HG02623 (cell line): ENCODE results near the gene ITPK1.

Experiments
- ATAC-seq: cut with Tn5 transposase; IDR thresholded peaks from one replicate; pipeline ENCODE4 v1.9.1; 2021; ENCODE audit warnings: moderate library complexity; ENCODE audit not compliant: unreplicated experiment

ITPK1 gene

DNA sequence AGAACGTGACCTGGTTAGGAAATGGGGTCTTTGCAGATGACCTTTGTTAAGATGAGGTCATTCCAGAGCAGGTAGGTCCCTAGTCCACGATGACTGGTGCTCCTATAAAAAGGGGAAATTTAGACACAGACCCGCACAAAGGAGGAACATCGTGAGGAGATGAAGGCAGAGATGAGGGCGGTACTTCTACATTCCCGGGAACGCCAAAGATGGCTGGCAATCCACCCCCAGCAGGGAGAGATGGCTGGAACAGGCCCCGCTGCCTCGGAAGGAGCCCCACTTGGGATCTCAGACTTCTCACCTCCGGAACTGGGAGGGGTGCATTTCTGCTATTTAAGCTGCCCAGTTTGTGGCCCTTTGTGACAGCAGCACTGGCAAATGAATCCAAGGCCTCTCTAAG, 85.0 kb downstream of the ITPK1 start:
- no peak for ATAC-seq

DNA sequence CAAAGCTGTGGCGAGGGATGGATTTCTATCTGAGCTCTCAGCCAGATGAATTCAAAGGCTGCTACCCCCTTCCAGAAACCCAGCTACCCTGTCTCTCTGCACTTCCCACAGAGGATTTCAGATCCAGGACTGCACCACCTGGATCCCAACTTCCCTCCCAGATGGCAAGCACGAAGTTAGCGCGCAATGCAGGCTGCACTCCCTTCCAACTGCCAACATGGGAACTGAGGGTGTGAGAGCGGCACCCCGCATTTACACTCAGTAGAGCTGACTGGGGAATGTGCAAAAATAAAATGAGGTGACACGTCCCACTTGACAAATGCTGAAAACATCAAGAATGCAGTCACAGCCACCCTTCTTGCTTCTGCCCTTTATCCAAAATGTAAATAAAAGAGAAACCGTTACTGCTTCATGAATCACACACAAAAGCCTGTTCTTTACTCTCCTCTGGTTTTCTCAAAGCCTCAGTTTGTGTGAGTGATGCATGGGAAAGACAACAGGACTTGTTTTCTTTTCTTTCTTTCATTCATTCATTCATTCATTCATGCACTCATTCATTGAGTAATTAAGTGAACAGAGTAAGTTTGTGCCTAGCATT, 85.7 kb downstream of the ITPK1 start:
- ATAC-seq = no peak

DNA sequence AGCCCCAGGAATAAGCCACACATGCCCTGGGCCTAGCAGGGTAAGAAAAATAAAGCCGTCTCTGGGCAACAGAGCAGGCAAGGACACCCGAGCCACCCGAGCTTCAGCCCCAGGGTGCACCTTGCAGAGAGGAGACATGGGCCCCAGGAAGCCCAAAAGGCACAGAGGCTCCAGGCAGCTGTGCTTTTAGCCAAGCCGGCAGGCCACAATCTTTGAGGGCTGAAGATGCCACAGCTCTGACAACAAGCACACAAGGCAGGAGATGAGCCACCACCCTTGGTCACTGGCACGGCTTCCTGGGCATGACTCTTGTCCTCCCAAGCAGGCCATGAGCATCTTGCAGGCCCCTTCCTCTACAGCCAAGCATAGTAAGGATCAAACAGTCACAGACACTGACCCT, 86.3 kb downstream of the ITPK1 start:
- ATAC-seq = no peak

DNA sequence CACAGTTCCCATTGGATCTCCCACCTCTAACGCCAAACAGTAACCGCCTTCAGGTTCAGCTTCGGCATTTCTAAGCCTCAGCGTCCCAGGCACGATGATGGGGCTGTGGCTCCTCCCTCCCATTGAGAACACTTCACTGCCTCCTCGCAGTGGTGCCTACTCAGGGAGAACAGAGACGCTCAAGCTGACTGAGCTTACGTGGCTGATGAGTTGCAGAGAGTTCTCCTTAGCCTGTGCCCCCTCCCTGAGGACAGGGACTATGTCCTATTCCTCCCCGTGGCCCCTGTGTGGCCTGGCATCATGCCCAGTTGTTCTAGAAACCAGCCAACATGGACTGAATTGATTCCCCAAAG, 87.0 kb downstream of the ITPK1 start:
- no peak for ATAC-seq

DNA sequence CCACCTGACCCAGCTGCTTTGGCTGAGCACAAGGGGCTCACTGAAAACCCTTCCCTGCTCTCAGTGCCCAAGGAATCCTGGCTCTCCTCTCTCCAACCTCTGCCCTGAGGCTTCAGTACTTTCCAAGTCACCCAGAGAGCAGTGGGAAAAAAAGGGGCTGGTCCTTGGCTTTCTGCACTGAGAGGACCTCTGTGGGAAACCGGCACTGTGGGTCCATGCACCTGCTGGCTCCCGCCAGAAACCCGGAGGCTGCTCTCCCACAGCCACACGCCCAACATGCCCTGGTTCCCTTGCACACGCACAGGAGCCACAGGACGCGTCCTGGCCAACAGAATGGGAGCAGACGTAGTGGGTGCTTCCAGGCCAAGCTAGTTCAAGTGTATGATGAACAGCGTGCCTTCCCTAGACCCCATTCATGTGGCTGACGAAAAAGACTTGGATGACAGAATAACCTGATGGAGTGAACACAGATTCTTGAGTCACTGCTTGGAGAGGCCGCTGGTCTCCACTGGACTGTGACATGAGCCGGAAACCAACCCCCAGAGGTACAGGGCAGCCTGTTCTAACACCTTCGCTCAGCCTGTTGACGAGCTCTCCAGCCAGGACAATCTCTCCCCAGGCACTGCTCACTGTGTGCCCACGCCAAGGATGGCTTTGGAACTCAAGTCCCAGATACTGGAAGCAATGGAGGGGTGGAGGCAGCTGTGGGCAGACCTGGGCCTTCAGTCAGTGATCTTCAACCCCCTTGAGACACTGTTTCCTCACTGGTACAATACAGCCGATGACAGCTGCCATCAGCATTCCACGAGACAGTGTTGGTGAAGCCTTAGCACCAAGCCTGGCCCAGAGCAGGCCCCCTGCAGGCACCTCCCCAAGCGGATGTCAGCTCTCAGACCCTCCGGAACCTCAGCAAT, 87.7 kb downstream of the ITPK1 start:
- no peak for ATAC-seq

DNA sequence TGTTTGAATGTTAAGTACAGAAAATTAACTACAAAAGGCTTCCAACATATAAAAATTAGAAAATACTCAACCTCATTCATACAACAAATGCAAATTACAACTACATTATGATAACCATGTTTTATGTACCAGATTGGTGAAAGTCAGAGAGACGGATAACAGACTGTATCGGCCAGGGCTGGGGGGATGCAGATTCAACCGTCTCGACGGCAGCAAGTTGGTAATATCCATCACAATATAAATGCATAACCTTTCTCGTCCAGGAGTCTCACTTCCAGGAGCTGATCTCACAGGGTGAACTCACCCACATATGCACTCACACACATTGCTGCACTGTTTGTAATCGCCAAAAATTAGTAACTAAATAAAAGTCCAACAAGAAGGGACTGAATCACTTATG, 89.4 kb downstream of the ITPK1 start:
- ATAC-seq = no peak

DNA sequence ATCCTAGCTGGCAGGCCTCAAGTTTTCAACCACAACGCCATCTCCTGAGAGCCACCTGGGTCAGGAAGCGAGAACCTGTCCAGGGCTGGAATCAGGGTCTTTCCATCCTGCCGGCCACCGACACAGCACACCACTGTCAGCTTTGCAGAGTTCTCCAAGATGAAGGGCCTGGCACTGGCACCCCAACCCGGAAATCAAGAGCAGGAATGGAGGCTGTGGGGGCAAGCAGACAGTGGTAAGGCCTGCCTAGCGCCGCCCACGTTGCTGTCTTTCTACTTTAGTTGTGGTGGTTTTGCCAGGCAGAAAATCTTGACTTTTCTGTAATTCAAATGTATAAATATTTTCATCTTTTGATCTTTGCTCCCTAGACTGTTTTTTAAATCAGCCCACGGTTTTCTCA, 90.7 kb downstream of the ITPK1 start:
- no peak for ATAC-seq

DNA sequence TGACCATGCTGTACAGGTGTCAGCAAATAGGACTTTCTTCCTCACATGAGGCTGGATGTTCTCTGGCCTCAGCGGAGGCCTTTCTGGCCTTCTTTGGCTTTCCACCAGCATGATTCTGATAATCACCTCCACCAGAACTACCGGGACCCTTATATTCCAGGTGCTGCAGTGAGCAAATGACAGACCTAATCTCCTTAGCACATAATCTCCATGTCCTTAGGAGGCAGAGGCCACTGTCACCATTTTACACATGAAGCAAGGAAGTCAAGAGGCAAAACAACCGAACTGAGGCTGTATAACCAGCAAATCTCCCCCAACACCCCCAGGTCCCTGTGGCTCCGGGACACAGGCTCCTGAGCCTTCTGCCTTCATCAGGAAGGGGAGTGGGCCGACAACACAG, 91.2 kb downstream of the ITPK1 start:
- ATAC-seq = no peak

DNA sequence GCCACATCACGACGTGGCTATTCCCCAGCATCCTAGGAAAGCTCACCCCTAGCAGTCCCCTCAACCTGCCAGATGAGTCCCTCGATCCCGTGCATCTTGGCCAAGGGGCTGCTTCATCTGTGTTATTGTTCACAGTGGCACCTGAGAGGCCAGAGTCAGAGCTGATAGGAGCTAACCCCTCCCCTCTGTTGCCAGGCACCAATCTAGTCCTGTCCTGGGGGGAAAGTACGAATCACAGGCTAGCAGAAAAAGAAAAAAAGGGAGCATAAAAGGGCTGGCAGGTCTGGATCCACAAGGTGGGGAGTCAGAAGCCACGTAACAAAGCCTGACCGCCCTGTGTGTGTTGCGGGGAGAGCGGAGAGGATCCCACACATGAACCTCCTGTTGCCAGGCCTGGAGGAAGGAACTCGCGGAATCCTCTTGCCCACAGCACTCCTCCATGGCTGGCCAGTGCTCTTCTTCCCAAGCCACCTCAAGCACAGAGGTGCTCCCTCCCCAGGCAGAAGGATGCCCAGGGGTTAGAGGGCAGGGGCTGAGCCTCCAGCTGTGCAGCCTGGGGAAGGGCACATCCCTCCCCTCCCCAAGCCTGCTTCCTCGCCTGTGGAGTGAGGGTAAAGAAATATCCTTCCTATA, 91.8 kb downstream of the ITPK1 start:
- ATAC-seq = no peak

DNA sequence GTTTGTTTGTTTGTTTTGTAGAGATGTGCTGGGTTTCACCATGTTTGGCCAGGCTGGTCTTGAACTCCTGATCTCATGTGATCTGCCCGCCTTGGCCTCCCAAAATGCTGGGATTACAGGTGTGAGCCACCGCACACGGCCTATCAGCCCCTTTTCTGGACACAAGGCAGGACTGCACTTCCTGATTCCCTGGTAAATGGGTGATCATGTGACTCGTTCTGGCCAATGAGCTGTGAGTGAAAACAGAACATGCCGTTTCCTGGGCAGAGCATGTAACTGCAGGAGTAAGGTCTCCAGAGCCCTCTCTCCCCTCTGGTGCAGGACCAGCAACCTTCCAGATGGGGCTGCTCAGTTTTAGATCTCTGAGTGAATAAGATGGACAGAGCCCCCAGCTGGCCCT, 92.7 kb downstream of the ITPK1 start:
- no peak for ATAC-seq

DNA sequence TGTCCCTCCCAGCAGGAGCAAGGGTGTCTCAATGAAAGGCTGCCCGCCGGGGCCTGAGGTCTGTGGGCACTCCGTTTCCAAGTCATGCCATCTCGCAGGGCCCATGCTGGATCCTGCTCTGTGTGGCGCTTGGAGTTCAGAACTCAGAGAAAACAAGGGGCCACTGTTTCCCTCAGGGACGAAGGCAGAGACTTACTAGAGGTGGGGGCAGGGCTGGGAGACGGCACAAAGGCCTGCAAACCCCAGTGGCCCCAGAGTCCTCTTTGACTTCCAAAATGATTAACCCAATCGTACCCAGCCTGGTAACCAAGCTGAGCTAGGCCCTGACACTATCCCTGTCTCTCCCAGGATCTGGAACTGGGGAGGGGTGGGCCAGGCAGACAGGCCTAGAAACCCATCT, 95.8 kb downstream of the ITPK1 start:
- no peak for ATAC-seq

DNA sequence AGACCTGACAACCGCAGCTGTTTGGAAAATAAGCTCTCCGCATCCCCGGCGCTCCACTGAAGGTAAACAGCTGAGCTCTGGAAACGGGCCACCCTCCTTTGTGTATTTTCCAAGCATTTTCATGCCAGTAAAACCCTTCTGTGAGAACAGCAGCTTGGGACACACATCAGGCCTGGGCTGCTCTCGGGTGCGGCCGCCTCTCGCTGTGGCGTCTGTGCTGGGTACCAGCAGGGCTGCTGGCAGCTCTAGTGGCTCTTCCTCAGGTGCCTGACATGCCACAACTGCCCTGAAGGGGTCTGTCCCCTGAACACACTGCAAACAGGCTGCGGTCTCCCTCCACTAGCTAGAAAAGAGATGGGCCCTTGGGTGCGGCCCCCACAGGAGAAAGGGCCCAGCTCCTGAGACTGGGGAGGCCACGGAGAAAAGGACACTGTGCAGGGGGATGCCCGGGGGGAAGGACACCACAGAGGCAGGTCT, 96.3 kb downstream of the ITPK1 start:
- ATAC-seq = no peak

DNA sequence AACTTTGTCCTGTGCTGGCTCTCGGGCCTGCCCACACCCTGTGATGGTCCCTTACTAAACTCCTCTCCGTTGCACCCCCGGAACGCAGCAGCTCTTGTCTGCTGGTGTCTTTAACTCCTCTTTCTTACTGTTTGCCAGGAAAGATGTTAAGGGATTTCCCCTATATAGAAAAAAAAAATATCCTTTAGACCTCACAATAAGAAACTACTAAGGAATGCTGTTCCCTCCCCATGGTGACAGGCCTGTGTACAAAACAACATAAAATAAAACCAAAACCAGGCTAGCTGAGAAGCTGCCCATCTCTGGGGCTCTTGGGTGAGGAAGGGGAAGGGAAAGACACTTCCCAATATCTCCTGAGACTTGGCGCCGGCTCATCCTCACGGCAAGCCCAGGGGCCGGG, 97.4 kb downstream of the ITPK1 start:
- no peak for ATAC-seq

DNA sequence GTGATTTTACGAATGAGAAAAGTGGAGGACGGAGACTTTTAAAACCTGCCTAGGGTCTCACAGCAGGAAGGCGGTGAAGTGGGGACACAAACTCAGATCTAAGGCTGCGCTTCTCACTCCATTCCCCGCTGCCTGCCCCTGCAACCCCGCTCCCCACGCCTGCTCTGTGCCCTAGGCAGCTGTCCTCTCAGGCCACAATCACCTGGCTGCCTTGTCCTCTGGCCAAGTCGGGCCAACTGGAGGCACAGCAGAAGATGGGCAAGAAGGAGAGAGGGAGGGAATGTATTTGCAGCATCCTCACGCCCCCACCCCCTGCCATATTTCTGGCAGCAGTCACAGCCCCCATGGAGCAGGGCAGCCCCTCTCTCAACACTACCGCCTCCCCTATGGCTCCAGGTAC, 97.8 kb downstream of the ITPK1 start:
- ATAC-seq = no peak

DNA sequence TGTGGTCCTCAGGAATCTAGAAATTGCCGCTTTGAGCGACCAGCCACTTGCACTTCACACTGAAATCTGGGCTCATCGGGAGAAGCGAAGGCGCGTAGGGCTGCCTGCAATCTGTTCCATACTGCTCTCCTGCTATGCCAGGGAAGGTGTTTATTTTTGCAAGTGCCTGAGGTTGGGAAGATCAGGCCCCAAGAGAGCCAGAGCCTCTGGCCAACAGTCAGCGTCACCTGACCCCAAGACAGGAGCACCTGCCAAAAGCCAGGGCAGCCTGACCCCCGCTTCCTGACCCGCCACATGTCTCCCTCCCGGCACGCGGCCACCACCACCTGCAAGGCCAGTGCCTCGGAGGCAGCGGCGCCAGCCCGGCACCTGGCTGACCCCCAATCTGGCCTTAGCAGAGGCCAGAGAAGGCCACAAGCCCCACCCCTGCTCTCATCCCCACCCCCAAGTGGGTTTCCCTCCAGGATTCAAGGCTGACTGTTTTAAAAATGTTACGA, 98.4 kb downstream of the ITPK1 start:
- no peak for ATAC-seq

DNA sequence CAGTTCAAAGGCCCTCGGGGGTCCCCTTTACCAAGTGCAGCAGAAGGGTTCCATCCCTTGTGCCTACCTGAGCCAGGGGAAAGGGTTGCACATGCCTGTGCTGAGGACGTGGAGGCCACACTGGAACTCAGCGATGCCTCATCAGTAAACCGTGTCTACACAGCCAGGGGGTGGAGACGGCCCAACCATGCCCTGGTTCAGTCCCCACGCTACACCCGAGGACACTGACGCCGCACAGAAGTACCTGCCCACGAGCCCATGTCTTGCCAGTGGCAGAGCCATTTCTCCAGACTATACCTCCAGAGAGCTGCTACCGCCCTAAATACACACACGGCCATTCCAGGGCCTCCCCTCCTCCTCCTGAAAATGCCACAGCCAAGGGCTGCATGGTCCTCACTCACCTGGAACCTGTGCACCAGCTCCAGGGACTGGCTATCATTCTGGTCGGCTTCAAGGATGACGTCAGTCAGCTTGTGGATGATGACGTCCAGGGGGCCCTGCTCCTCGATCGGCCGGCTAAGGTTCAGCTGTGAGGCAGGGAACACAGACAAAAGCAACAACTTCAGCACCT, 99.4 kb downstream of the ITPK1 start:
- ATAC-seq = no peak

DNA sequence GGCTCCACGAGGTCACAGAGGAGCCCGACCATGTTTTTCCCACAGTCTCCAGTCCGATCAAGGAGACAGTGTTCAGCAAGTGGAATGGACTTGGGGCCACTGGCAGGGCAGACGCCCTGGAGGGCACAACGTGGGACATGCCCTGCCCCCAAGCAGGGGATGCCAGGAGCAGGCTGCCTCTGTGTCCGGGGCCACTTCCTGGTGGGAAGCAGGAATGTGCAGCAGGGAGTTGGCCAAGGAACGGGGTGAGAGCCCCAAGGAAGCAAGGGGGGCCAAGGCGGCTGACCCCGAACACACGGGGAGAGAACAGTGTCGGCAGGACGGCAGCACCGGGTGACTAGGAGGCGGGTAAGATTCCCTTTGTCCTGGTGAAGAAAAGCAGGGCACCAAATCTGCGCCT, 100.2 kb downstream of the ITPK1 start:
- ATAC-seq = no peak

DNA sequence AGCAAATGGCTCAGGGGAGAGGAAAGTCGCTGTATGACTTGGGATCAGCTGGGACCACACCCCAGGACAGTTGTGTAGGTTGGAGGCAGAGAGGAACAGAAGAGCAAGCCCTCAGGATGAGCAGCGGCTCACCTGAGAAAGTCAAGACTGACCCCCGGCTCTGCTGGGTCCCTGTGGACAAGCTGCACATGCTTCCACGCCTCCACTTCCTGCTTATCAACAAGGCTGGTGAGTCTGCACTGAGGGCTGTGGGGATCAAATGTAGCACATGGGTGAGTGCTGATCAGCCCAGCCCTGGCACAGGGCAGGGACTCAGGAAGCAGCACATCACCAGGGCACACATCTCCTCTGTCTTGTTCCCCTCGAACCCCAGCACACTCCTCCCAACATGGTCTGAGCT, 100.7 kb downstream of the ITPK1 start:
- ATAC-seq = no peak

DNA sequence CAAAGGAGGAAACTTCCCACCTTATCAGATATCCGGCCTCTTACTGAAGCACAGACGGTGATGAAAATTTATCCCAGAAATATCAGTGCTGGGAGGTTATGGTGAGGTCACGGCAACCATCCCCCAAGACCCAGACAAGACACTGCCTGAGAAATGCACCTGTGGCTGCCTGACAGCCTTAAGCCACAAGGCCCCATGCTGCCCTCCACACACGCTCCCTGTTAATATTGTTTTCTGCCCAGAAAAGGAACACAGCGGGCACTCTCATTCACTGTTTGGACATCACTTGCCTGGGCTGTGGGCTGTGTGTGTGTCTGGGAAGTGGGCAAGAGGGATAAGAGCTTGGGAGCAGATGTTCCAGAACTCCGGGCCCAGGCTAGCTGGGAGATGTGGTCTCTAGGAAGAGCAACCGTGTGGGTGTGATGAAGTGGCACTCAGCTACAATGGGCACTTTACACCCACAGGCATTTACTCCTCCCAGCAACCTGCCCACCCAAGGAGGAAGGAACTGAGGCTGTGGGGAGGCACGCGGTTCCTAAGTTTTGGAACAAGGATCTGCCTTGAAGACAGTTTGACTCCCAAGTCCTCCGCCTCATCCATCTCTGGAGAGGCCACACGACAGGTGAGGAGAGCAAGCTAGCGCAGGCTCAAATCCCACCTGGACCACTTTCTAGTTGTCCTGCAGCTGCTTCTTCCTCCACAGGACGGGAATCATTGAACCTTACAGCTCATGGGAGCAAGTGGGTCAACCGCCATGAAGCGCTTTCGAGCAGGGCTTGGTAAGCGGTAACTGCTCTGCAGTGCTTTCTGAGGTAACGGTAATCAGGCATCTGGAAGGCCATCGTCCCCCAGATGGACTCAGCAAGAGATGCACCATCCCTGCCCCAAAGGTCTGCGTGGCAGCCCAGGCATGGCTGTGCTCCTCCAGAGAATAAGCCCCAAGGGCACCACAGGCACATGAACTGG, 101.4 kb downstream of the ITPK1 start:
- ATAC-seq = no peak

DNA sequence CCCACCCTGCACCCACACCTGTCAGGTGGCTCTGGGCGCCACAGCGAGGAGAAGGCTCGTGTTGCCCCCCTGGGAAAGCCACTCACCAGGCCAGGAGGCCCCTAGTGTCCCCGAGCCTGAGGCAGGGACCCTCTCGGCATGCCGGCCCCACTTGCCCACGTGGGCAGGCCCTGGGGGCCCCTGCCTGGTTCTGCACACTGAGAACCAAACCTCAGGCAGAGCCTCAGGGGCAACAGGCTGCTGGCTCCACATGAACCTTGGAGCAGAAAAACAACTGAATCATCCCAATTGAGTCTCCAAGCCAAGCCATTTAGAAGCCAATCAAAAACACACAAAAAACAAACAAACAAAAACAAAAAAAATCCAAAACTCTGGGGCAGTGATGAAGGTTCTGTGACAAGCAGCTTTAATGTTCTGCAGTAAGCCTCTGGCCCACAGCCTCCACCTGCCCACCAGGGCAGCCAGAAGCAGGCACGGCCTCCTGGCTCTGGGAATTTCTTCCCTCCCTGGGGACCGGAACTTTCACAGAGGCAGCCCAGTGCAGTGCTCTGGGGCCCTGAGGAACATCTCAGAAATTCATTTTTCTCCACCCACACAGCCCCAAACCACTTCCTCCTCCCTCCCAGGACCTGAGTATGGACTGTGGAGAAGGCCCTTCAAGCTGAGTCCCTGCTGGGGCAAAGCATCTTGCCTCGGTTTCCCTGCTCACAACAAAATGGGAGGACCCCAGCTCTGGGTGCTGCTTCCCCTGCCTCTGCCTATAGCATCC, 102.6 kb downstream of the ITPK1 start:
- no peak for ATAC-seq
